HT1080 (cell line): ENCODE results near the gene GREM2. TPM values are rescaled to one million over a fixed set of nuclear protein-coding genes. Genes with fewer than 3 reads are reported as not detected.

Experiments used
- DNase-seq: peaks from one replicate; pipeline ENCODE4 v3.0.0-alpha.2; 2015; ENCODE audit warnings: low read depth
- total RNA-seq: library from RNA; depleted of rRNA; stranded (reverse); fragments of >200 nt; shearing (Covaris generic); gene quantifications from 2 replicates; pipeline ENCODE4 v1.2.3, GENCODE V29; 2014

Gene GREM2
- total RNA-seq, 1 experiment from 2014 or later, result not detected

DNA sequence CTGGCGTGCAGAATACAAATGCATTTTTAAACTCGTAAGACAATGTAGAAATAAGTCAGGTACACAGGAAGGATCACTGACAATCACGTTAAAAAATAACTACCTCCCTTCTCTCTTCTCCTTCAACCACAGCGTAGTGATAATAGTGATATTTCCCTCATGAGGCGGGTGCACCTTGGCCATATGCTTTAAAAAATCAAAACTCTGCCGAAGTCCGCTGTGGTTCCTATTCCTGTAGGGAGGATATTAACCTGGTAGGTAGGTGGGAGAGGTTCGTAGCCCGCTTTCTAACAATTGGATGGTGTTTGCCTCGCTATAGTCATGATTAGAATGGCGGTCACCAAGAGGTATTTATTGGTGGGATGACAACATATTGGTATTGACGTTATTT is 732 bp downstream of the GREM2 start:
- no peak for DNase-seq

DNA sequence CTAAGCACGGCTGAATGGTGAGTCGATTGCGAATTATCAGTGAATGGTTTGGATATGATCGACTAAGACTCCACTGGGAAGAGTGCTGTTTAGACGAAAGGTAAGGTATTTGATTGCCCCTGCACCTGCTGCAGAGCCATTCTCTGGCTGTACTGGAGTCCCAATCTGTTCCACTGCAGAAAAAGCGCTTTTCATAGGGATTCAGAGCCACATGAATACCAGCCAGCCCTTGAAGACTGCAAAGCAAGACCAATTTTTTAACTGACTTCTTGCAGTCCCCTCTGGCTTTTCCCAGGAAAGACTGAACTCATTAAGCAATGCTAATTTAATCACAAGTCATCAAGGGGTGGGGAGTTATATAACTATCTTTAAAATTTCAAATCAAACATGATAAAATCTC is 1.3 kb downstream of the GREM2 start:
- DNase-seq, result no peak

DNA sequence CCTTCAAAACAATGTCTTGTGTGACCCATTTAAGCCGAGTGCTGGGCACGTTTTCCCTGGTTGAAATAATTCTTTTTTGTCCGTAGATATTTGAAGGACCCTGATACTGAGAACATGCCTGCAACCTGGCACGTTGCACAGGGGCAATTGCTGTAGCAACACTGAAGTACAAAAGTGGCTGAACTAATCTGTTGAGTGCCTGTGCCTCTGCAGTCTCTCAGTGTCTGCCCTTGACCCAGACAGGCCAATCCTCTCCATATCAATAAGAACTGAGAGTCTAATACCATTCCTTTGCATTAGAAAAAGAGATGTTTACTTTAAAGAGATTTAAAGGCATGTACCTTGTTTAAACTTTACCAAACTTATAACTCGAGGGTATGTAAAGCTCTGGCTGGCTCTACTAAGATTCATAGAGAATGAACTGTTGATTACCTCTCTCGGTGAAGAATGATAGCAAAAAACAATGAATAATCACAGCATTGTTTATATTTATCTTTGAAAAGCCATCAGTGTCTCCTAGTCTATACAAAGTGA is 2.4 kb downstream of the GREM2 start:
- no peak for DNase-seq

DNA sequence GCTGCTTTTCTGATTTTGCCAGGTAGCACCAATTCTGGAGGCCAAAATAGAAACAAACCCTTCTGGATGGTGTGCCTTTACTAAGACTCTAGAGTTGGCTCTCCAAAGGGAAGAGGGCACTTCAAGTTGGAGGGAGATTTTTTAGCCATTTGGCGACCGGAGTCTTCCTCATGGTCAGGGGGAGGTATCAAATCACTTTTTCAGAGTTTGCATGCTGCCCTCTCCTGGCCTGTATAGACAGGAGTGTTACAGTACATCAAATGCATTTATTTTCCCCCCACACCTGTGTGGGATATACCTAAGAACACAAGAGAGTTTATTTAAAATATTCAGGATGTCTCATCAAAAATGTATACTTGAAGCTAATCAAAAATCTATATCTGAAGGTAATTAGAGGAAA is 3.2 kb downstream of the GREM2 start:
- peak; percentile 40 for DNase-seq

DNA sequence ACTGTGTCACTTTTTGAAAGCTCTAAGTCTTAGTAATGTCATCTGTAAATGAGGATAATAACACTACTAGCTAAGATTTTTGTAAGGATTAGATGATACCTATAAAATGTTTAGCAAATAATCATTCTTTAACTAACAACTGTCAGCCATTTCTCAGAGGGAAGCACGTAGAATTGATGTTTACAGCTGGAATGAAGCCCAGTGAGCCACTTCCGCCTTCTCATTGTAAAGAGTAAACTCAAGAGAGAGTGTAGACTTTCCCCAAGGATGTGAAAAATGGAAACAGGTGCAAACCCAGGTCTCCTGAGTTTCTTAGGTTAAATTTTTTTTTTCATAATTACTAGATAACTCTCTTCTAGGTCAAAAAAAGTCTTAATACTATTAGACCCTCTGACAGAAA is 4.9 kb downstream of the GREM2 start:
- no peak for DNase-seq

DNA sequence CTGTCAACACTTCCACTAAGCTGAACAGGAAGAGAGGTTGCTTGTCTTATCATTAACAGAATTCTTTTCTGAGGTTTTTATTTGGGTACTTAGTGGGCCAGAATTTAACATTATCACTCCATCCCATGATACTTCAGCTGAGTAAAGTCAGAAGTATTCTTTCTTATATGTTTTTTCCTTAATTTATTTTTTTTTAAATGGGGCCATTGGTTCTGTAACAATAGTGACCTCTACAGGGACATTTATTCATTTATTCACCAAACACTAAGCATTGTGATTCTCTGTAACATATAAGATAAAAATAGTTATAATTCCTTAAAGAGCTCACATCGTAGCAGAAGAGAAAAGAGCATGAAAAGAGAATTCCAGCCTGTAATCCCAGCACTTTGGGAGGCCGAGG is 9.8 kb downstream of the GREM2 start:
- peak; percentile 11 for DNase-seq

DNA sequence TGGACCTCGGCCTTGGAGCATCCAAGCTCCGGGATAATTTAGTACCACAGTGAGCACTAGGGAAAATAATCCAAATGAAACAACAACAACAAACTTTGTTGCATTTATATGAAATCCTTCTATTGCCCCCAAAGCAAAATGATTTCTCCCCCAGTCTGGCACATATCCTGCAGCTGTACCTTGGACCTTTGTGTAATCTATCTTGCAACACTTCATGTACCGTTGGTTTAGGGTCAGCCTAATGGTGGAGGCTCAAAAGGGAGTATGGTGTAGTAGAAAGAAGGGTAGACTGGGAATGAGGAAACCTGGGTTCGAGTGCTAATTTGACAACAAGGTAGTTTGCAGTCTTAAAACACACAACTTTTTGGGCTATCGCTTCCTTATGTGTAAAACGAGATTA is 12.1 kb downstream of the GREM2 start:
- no peak for DNase-seq

DNA sequence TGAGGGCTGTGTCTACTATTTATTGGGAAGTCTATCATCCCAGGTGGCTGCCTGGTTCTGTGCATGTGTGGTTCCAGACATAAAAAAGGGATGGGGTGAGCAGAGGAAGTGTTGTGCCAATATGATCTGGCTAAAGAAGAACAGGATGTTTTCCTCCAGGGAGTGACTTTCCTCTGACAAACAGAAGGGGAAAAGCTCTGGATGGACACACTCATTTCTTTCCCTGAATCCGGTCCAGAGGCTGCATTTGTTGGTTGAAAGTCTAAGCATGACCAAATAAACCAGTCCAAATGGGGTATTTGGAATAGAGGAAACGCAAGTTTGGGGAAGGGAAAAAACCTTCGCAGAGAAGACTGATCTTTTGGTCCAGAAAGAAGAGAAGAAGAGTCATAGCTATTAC is 12.7 kb downstream of the GREM2 start:
- DNase-seq, result no peak

DNA sequence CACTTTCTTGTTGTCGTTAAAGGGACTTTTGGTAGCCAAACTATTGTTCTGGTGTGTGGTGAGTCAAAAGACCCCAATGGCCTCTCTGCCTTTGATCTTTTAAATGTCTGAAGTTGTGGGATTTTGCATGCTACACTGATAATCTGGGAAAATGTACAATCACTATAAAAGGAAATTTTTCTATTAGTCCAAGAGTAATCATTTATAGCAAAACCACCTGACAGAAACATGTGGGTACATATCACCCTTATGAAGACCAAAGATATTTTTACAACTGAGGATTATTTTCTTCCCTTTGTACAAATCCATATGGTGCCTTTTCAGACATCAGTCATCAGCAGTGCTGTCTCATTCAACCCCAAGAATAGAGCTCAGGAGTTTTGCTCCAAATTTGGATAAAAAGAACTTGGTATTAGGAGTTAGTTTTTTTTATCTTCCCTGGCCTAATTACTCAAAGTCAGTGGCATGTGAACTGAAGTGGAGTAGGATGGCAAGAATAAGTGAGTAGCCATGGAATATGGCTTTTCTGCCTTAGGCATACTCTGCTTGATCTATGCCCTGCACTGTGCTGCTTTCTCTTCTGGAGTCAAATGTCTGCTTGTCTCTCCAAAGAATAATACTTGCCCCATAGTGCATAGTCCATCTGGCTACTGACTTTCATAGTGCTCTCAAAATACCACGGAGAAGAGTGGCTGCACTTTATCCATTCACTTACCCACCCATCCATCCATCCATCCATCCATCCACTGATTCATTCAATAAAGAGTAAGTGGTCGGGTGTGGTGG is 13.5 kb downstream of the GREM2 start:
- no peak for DNase-seq

DNA sequence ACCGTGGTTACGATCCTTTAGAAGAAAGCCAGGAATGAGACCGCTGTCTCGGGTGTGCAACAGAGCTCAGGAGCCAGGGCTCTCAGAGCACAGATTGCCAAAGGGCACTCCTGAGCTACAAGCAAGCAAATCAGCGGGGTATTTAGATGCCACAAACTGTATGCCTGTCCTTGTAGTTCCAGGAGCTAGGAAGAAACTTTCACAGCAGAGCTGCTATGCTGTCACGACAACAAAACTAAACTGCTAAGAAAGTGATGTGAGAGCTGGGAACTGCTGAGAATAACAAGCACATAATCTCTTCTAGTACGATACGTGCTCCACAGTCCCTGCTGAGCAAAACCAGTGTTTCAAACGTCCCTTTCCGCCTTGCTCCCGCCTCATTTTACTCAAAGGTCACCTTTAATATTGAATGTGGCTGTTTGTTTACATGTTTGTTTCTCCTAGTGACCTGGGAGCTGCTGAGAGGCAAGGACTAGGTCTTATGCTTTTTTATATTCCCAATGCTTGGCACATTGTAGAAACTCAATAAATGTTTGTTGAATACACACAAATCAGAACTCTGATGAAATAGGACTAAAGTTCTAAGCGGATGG is 14.7 kb downstream of the GREM2 start:
- DNase-seq, result no peak

DNA sequence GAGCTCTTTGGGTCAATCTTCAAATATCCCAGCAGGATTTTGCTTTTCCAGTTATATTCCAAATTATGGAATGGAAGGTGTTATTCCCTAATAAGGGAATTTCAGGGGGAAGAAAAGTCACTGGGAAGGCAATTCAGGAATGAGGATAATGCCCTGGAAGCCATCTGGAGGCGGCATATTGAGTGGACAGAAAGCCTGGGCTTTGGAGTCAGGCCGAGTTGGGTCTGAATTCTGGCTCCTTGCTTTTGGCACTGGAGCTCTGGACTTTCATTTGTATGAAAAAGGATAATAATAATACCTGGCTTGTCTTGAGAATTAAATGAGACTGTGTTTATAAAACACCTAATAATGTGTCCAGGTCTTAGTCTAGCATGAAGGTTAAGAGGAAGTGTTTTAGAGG is 16.5 kb downstream of the GREM2 start:
- DNase-seq, result no peak

DNA sequence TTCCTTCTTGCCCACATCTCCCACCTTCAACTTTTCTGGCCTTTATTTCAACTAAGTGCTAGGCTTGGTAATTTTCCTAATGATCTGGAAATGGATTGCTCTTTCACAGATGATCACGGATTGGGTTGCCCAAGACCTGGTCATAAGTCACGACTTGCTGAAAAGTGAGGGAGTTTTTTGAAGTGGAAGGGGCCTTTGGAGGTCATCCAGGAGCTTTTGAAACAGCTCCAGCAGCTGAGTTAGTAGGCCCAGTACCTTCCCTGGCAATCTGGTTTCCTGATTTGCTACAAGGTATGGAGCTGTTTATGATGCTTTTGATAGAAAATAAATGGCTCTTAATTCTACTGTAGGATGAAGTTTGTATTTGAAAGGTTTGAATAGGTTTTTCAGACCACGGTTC is 20.4 kb downstream of the GREM2 start:
- no peak for DNase-seq

DNA sequence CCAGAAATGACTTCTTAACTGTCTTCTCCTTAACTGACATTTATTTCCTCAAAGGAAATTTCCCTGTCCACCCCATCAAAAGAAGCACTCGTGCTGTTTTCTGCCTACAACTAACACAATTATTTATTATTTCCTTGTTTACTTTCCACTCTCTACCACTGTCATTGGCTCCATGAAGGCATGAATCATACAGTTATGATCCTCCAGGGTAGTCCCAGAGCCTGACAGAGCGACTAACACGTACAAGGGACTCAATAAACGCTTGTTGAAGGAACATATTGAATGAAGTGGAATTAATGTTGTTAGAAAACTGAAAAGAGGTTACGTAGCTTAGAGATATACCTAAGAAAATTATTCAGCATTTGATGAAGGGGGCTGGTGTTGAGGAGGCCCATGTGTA is 20.9 kb downstream of the GREM2 start:
- no peak for DNase-seq

DNA sequence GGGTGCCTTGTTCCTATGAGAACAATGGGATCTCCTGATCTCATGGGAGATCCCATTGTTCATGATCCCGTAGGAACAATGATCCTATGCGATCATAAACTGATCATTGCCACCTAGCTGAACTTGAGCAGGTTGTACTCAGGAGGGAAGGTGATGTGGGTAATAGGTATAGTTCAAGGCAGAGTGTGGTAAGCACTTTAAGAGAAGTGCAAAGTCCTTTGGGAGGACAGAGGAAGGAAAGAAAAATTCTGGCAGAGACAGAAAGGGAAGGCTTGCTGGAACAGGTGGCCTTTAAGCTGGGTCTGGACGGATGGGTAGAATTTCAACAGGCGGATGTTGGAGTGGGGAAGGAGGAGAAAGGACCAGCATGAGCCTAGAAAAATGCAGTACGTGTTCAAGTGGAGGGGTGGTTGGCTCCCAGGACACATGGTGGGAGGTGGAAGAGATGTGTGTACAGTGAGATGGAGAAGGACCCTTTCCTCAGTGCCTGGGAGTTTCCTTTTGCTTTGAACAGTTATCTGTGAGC is 22.3 kb downstream of the GREM2 start:
- no peak for DNase-seq

DNA sequence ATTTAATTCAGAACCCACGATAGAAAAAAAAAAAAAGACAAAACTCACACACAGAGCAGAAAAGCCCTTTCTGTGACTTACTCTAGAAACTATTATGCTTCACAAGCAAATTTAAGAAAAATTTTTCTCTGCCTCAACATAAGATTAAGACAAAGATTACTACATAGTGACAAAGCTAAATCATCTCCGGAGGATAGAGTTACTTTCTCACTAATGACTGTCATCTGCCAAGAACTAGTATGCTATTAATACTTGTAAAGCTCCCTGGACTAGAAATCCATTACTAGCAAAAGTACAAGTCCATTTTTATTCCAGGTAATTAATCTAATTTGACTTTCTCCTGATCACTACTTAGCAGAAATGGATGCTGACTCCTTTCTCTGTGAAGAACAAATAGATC is 25.9 kb downstream of the GREM2 start:
- DNase-seq, result no peak

DNA sequence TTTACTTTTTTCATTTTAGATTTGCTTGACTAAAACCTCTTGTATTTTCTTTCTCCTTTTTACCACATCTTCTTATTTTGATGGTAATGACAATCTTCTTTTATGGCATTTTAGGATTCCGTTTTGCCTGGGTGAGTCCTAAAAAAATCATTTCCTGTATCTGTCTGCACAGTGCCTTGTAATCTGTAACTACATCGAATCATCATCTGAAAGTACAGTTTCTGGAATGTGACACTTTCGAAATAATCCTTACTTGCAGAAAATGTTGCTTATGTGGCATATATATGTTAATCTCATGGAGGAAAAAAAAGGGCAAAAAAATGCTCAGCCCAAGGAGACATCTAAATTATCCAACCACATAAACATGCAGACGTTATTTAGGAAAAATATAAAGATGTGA is 29.0 kb downstream of the GREM2 start:
- no peak for DNase-seq

DNA sequence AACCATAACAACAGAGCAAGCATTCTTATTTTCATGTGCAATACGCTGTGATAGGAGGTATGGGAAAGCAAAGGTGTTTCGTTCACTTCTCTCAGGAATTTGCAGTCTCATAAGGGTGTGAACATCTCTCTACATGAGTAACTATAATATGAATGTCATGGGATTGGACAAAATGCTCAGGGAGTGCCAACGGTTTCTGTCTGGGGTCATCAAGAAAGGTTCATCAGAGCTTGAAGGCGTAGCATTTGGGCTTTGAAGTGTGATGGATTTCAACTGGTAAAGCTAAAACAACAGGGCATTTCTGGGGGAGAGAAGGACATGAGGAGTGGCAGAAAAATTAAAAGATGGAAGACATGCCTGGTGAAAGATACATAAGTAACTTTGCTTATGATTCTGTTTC is 32.4 kb downstream of the GREM2 start:
- no peak for DNase-seq

DNA sequence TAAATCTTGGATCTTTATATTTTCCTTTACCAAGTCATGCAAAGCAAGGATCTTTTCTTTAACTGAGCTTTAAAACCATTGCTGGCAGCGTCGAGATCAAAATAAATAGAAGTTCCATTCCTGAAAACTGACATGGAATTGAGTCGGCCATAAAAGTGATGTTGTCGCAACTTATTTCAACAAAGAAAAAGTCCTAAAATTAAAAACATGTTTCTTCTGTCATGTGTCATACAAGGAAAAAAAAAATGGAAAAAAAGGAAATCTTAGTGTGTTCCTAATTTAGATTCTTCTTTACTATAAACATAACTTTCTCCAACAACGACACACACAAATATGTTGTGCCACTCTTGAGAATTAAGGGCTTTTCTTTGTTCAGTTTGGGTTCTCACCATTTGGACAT is 34.9 kb downstream of the GREM2 start:
- DNase-seq, result no peak

DNA sequence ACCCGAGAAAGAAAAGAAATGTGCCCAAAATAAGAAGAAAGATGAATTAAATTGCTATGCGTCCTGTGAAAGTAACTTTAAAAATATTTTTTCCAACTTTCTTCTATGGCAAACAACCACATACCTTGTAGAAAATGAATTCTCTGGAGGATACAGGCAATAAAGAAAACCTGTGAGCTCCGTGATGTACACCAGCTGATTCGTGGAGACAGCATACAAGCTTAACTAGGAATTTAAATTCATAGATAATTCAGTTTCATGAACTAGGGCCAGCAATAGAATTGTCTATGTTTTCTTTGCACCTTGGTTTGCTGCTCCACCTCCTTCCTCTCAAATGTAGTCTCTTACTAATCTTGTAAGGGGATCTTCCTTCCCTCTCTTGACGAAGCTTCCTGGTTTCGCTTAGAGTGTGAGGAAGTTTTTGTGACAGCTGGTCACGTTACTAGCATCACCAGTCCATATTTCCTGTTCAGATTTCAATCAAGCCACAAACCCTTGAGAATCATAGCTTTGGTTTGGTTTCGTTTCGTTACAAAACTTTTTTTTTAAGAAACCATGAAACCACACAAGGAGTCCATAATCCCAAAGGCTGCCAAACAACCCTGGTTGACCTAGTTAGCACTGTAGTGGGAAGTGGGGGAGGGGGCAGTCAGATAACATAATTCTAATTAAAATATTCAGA is 35.8 kb downstream of the GREM2 start:
- peak; percentile 62 for DNase-seq

DNA sequence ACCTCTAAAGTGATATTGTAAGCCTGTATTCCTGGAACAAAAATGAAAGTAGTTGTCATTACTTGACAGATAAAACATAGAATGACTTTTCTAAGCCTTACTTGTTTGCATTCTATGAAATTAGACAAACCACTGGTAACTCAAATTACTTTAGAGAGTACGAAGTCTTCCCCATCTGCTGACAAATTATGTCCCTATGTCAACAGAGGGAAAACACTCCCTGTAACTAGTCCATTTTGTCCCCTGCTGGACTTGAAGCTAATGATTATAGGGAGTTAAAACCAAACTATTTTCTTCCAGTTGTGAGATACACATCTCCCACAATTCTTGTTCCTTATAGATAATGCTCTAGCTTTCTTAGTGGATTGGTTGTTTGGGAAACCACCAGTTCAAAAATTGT is 39.6 kb downstream of the GREM2 start:
- no peak for DNase-seq

DNA sequence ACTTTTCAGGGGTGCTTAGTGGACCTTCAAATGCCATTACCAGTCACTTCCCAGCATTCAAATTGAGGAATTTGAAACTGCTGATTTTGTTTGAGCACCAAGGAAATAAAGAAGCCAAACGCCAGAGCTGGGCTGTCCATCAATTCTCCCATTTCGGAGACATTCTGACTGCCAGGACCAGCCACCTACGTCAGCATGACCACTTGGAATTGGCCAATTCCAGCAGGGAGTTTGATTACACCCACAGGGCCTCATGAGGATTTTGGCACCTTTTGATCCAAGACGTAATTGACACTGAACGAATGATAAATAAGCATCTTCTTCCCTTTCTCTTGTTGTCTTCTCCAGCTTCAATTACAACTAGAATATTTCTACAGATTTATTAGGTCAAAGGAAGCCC is 40.2 kb downstream of the GREM2 start:
- no peak for DNase-seq

DNA sequence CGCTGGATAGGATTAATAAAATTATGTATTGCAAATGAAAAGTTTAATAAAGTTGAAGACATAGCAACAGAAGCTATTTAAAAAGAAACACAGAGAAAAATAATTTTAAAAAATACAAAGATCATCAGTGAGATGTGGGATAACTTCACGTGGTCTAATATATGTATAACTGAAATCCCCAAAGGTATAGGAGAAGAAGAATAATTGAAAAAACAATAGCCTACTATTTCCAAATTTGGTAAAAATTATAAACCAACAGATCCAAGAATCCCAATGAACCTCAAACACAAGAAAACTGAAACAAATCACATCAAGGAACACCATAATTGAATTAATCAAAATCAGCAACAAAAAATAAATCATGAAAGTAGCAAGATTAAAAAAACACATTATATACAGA is 44.9 kb downstream of the GREM2 start:
- DNase-seq, result no peak
